Naive thymus-derived CD4-positive, alpha-beta T cell (primary cell): ENCODE results near the gene RLF. TPM values are rescaled to one million over a fixed set of nuclear protein-coding genes. Genes with fewer than 3 reads are reported as not detected.
A peak's percentile ranks its signal among the peaks of the same experiment; 100 is the strongest.

Experiments
- ATAC-seq: fragments of 150-1000 bp; cut with Tn5 transposase; 2 replicates; pipeline ENCODE4 v1.10.0; 2021; ENCODE audit warnings: mild to moderate bottlenecking, moderate library complexity
- CTCF ChIA-PET: fragments of 350-600 bp; sonication (Branson Sonifier 250); formaldehyde crosslinking; loops from one replicate; lab custom pipeline; 2021; ENCODE audit warnings: antibody characterized with exemption; lab: Charles Lee
- POLR2A ChIA-PET: fragments of 350-600 bp; sonication (Branson Sonifier 250); formaldehyde crosslinking; loops from one replicate; lab custom pipeline; 2021; ENCODE audit warnings: antibody characterized with exemption, inconsistent platforms; lab: Charles Lee
- DNase-seq, 9 donors: peaks; one replicate each; pipeline versions ENCODE4 v3.0.0 to v3.0.0-alpha.2; 2020 to 2022; ENCODE audit warnings: mixed read lengths in 1 of 9
- H3K27ac ChIP-seq: one replicate; pipeline ENCODE4 v1.7.0; 2013; ENCODE audit warnings: mild to moderate bottlenecking, low read depth, low read length, moderate library complexity
- H3K27me3 ChIP-seq, 2 donors: one replicate each; pipeline ENCODE4 v1.7.0; 2013; ENCODE audit warnings: low read length in 2 of 2, mild to moderate bottlenecking in 2 of 2, moderate library complexity in 2 of 2; ENCODE audit not compliant: control insufficient read depth in 2 of 2, insufficient read depth in 2 of 2
- H3K36me3 ChIP-seq, 3 experiments: 1 replicate in 2 of 3; 2 replicates in 1 of 3; pipeline ENCODE4 v1.7.0; 2013; ENCODE audit warnings: low read length in 3 of 3, mild to moderate bottlenecking in 3 of 3, moderate library complexity in 1 of 3; ENCODE audit not compliant: insufficient read depth in 3 of 3, control insufficient read depth in 2 of 3
- H3K4me1 ChIP-seq, 2 donors: one replicate each; pipeline ENCODE4 v1.7.0; 2013; ENCODE audit warnings: low read length in 2 of 2, mild to moderate bottlenecking in 2 of 2, moderate library complexity in 1 of 2; ENCODE audit not compliant: control insufficient read depth in 2 of 2, insufficient read depth in 2 of 2
- H3K4me3 ChIP-seq: 2 replicates; pipeline ENCODE4 v1.7.0; 2013; ENCODE audit warnings: mild to moderate bottlenecking, low read length
- H3K9me3 ChIP-seq, 3 experiments: 1 replicate in 2 of 3; 2 replicates in 1 of 3; pipeline ENCODE4 v1.7.0; 2013; ENCODE audit warnings: low read length in 3 of 3; ENCODE audit not compliant: control insufficient read depth in 2 of 3
- H3K27ac Mint-ChIP-seq, 9 donors: one replicate each; pipeline ENCODE4 v1.8.0; 2020 to 2022; ENCODE audit warnings: mixed read lengths in 9 of 9, mild to moderate bottlenecking in 8 of 9, moderate library complexity in 5 of 9, inconsistent platforms in 2 of 9
- H3K27me3 Mint-ChIP-seq, 5 donors: one replicate each; pipeline ENCODE4 v1.8.0; 2021 to 2022; ENCODE audit warnings: mixed read lengths in 5 of 5, mild to moderate bottlenecking in 1 of 5
- H3K36me3 Mint-ChIP-seq, 5 donors: one replicate each; pipeline ENCODE4 v1.8.0; 2020 to 2022; ENCODE audit warnings: mixed read lengths in 5 of 5, mild to moderate bottlenecking in 3 of 5, inconsistent platforms in 1 of 5
- H3K4me1 Mint-ChIP-seq, 7 donors: one replicate each; pipeline ENCODE4 v1.8.0; 2020 to 2022; ENCODE audit warnings: mixed read lengths in 7 of 7, mild to moderate bottlenecking in 3 of 7, inconsistent platforms in 1 of 7
- H3K4me3 Mint-ChIP-seq, 10 donors: one replicate each; pipeline ENCODE4 v1.8.0; 2020 to 2022; ENCODE audit warnings: mild to moderate bottlenecking in 10 of 10, mixed read lengths in 10 of 10, moderate library complexity in 6 of 10, inconsistent platforms in 2 of 10
- H3K9me3 Mint-ChIP-seq, 11 donors: one replicate each; pipeline ENCODE4 v1.8.0; 2020 to 2022; ENCODE audit warnings: mixed read lengths in 11 of 11, mild to moderate bottlenecking in 4 of 11, inconsistent platforms in 1 of 11, moderate library complexity in 1 of 11
- intact Hi-C, 2 donors: fragments of 100-400 bp; cut with micrococcal nuclease; formaldehyde crosslinking; loops; one replicate each; pipeline ENCODE4 v1.15.1; 2023
- polyA plus RNA-seq, 2 donors: library from polyadenylated mRNA; unstranded; fragments of 300-500 nt; fragmentation: Illumina TruSeq; gene quantifications; one replicate each; pipeline ENCODE4 v1.2.3, GENCODE V29; 2021
- total RNA-seq, 6 experiments: library from RNA in 5 of 6; stranded (reverse) in 5 of 6; gene quantifications; 1 replicate in 5 of 6; 2 replicates in 1 of 6; pipeline ENCODE4 v1.2.3 and lab custom pipeline; 2021 to 2026

The RLF gene
- total and polyA plus RNA-seq, 7 experiments from 2014 or later = 9.9 to 28.6 (median 21.3) TPM

DNA sequence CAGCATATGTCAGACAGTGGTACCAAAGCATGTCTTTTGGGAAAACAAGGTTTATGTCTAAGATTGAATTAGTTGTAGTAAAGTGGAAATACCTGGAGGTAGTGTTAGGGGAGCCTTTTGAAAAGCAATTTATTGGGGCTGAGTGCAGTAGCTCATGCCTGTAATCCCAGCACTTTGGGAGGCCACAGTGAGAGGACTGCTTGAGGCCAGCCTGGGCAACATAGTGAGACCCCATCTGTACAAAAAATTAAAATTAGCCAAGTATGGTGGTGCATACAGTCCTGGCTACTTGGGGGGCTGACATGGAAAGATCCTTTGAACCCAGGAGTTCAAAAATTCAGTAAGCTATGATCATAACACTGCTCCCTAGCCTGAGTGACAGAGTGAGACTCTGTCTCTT lies 104.1 kb downstream of the RLF start:
- no peak overlapping the region for H3K4me3 Mint-ChIP-seq
- Histone ChIP-seq H3K4me3 (no peak overlapping the region), H3K9me3 (no peaks in the 10 kb centered on the region), H3K36me3 (peaks cover 5 to 63% (median 28%) of the 10 kb centered on the region in 3 experiments), H3K4me1 (no peaks in the 10 kb centered on the region), H3K27ac (no peak overlapping the region), H3K27me3 (no peaks in the 10 kb centered on the region)
- peaks cover 10 to 51% (median 30%) of the 10 kb centered on the region in 5 donors for H3K36me3 Mint-ChIP-seq
- DNase-seq (no peak), ATAC-seq (no peak)
- peaks cover 14 to 42% (median 39%) of the 10 kb centered on the region in 7 donors for H3K4me1 Mint-ChIP-seq
- intact Hi-C loops = no loop called here
- H3K27me3 Mint-ChIP-seq = no peaks in the 10 kb centered on the region
- ChIA-PET CTCF (interaction anchor here (0.6 kb wide), 1 partner anchor 1786 kb away, joined by 3 read pairs; no protein-coding TSS in a partner anchor), POLR2A (no interaction called here)
- H3K9me3 Mint-ChIP-seq = peaks cover 0 to 2% (median 0%) of the 10 kb centered on the region in 11 donors
- H3K27ac Mint-ChIP-seq = no peak overlapping the region

DNA sequence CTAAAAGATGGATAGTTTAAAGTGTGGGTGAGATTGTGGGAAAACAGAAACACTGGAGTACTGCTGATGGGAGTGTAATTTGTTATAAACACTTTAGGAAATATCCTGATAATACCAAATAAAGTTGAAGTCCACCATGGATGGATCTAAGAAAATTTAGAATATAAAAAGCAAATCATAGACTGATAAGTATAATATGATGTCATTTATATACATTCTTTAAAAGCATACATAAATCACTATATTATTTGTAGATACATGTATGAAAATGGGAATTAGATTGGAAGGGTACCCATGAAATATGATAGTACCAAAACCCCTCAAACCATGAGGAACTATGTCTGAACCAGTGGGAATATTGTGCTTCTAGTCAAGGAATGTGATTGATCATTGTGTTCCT lies 104.7 kb downstream of the RLF start:
- Mint-ChIP-seq H3K36me3 (peaks cover 15 to 51% (median 29%) of the 10 kb centered on the region in 5 donors), H3K4me1 (peaks cover 9 to 40% (median 33%) of the 10 kb centered on the region in 7 donors), H3K4me3 (no peak overlapping the region), H3K9me3 (peaks cover 0 to 2% (median 0%) of the 10 kb centered on the region in 11 donors), H3K27me3 (no peaks in the 10 kb centered on the region), H3K27ac (no peak overlapping the region)
- DNase-seq (no peak), ATAC-seq (no peak)
- no peak overlapping the region for H3K4me3 ChIP-seq
- POLR2A ChIA-PET = interaction anchor here (1.6 kb wide), 1 partner anchor 8 kb away, joined by 9 read pairs; the partner anchor contains the start of gene ZMPSTE24
- H3K4me1 ChIP-seq = no peaks in the 10 kb centered on the region
- CTCF ChIA-PET = interaction anchor here (0.6 kb wide), 1 partner anchor 1786 kb away, joined by 3 read pairs; no protein-coding TSS in a partner anchor
- peaks cover 6 to 65% (median 28%) of the 10 kb centered on the region in 3 experiments for H3K36me3 ChIP-seq
- H3K27me3 ChIP-seq = no peaks in the 10 kb centered on the region
- no peak overlapping the region for H3K27ac ChIP-seq
- no peaks in the 10 kb centered on the region for H3K9me3 ChIP-seq
- intact Hi-C loops = no loop called here

DNA sequence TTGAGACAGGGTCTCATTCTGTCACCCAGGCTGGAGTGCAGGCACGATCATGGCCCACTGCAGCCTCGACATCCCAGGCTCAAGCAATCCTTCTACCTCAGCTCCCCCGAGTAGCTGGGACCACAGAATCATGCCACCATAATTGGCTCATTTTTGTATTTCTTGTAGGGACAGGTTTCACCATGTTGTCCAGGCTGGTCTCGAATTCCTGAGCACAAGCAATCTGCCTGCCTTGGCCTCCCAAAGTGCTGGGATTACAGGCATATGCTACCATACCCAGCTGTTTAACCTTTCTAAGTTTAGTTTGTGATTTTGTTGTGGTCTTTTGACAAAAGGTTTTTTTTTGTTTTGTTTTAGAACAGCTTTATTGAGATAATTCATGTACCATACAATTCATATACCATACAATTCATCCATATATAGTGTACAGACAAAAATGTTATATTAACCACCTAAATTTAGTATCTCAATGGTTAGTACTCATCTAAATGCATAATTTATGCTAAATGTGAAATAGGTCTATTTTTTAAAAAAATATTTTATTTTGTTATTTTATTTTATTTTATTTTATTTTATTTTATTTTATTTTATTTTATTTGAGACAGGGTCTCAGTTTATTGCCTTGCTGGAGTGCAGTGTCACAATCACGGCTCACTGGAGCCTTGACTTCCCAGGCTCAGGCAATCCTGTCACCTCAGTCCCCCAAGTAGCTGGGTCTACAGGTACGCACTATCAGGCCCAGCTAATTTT lies 105.8 kb downstream of the RLF start:
- Mint-ChIP-seq H3K27ac (no peak overlapping the region), H3K36me3 (peaks cover 15 to 47% (median 27%) of the 10 kb centered on the region in 5 donors), H3K4me3 (no peak overlapping the region), H3K9me3 (peaks cover 0 to 2% (median 0%) of the 10 kb centered on the region in 11 donors), H3K27me3 (no peaks in the 10 kb centered on the region), H3K4me1 (peaks cover 5 to 35% (median 24%) of the 10 kb centered on the region in 7 donors)
- peaks cover 11 to 61% (median 28%) of the 10 kb centered on the region in 3 experiments for H3K36me3 ChIP-seq
- DNase-seq = no peak
- H3K4me1 ChIP-seq = no peaks in the 10 kb centered on the region
- ATAC-seq = no peak
- ChIA-PET POLR2A (interaction anchor here (1.6 kb wide), 1 partner anchor 9 kb away, joined by 9 read pairs; the partner anchor contains the start of gene ZMPSTE24), CTCF (no interaction called here)
- H3K4me3 ChIP-seq = no peak overlapping the region
- H3K27me3 ChIP-seq = no peaks in the 10 kb centered on the region
- no peak overlapping the region for H3K27ac ChIP-seq
- H3K9me3 ChIP-seq = no peaks in the 10 kb centered on the region
- intact Hi-C loops = no loop called here

DNA sequence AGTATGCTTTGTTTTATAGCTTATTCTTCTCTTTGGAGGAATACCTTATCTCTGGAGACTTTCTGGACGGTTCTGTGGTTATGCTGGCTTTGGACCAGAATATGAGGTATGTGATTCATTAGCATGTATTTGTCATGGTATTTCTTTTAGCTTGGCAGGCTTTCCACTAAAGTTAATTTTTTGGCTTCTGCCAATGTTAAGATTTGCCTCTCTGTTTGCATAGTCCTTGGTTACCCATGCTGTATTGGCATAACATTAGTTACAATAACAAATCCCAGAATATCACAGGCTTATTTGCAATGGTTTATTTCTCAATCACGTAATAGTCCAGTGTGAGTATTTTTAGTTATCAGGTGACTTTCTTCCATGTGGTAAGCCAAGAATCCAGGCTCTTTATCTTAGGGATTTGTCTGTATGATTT lies 106.6 kb downstream of the RLF start:
- Mint-ChIP-seq H3K4me1 (peaks cover 3 to 35% (median 16%) of the 10 kb centered on the region in 7 donors), H3K27ac (no peak overlapping the region), H3K36me3 (peaks cover 16 to 46% (median 26%) of the 10 kb centered on the region in 5 donors), H3K4me3 (no peak overlapping the region), H3K27me3 (no peaks in the 10 kb centered on the region), H3K9me3 (peaks cover 0 to 2% (median 0%) of the 10 kb centered on the region in 11 donors)
- intact Hi-C loops = no loop called here
- ATAC-seq (no peak), DNase-seq (no peak)
- CTCF ChIA-PET = no interaction called here
- H3K4me3 ChIP-seq = no peak overlapping the region
- no peaks in the 10 kb centered on the region for H3K9me3 ChIP-seq
- POLR2A ChIA-PET = interaction anchor here (1.6 kb wide), 1 partner anchor 10 kb away, joined by 9 read pairs; the partner anchor contains the start of gene ZMPSTE24
- H3K4me1 ChIP-seq = no peaks in the 10 kb centered on the region
- H3K27ac ChIP-seq = no peak overlapping the region
- peaks cover 15 to 61% (median 28%) of the 10 kb centered on the region in 3 experiments for H3K36me3 ChIP-seq
- no peaks in the 10 kb centered on the region for H3K27me3 ChIP-seq

DNA sequence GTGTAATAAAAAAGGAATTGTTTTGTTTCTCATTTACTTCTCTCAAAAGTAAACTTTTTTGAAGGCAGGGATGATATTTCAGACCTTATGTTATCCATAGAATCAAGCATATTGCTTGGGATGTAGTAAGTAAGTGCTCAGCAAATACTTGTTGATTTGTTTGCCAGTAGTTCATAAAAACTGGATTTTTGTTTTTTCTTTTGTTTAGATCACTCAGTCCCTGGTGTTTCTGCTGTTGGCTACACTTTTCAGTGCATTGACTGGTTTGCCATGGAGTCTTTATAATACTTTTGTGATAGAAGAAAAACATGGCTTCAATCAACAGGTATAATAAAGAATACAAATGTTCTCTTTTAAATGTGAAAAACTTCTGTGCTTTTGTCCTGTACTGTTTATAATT lies 107.0 kb downstream of the RLF start:
- H3K9me3 Mint-ChIP-seq = peaks cover 0 to 2% (median 0%) of the 10 kb centered on the region in 11 donors
- Histone ChIP-seq H3K9me3 (no peaks in the 10 kb centered on the region), H3K36me3 (peaks cover 15 to 57% (median 28%) of the 10 kb centered on the region in 3 experiments), H3K27me3 (no peaks in the 10 kb centered on the region), H3K27ac (no peak overlapping the region), H3K4me3 (no peak overlapping the region), H3K4me1 (no peaks in the 10 kb centered on the region)
- peaks cover 5 to 31% (median 12%) of the 10 kb centered on the region in 7 donors for H3K4me1 Mint-ChIP-seq
- peaks cover 16 to 45% (median 24%) of the 10 kb centered on the region in 5 donors for H3K36me3 Mint-ChIP-seq
- no peak for ATAC-seq
- H3K27ac Mint-ChIP-seq = no peak overlapping the region
- no peak overlapping the region for H3K4me3 Mint-ChIP-seq
- ChIA-PET CTCF (interaction anchor here (1.0 kb wide), 1 partner anchor 48 kb away, joined by 3 read pairs; no protein-coding TSS in a partner anchor), POLR2A (no interaction called here)
- intact Hi-C loops = no loop called here
- no peaks in the 10 kb centered on the region for H3K27me3 Mint-ChIP-seq
- no peak for DNase-seq

DNA sequence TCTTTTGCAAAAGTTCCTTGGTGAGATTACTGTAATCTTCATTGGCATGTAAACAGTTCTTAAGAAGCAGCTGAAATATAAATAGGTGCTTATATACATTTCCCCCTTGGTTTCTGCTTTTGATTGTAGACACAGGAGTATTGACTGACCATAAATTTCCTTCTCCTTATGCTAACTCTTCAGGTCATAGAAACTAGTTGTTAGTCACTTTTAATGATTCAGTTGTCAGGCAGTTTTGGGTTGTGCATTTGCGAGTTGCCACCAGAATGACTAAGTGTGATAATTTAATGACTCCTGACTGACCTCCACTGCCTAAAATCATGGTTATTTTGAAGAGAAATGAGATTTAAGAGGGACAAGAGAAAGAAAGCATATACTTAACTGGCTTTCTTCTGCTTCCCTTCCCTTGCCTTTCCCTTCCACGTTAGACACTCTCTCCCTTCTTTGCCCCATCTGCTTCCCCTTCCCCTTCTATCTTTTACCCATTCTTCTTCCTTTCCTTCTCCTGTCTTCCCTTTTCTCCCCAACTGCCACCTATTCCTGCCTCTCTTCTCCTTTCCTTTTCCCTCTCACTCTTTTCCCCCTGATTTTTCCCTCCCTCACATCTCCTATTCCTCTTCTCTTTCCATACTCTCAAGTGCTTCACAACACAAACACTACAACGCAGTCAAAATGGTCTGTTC lies 109.1 kb downstream of the RLF start:
- Histone ChIP-seq H3K27me3 (no peaks in the 10 kb centered on the region), H3K4me3 (no peak overlapping the region), H3K9me3 (no peaks in the 10 kb centered on the region), H3K4me1 (no peaks in the 10 kb centered on the region), H3K27ac (no peak overlapping the region), H3K36me3 (peaks cover 15 to 55% (median 18%) of the 10 kb centered on the region in 3 experiments)
- Mint-ChIP-seq H3K4me1 (peaks cover 0 to 19% (median 6%) of the 10 kb centered on the region in 7 donors), H3K36me3 (peaks cover 16 to 53% (median 27%) of the 10 kb centered on the region in 5 donors), H3K4me3 (no peak overlapping the region), H3K27me3 (no peaks in the 10 kb centered on the region), H3K27ac (peak overlapping the region in 4 of 9 donors; percentile 28 to 58 (median 46)), H3K9me3 (no peaks in the 10 kb centered on the region)
- intact Hi-C loops = no loop called here
- CTCF ChIA-PET = interaction anchor here (0.6 kb wide), 1 partner anchor 73 kb away, joined by 4 read pairs; no protein-coding TSS in a partner anchor
- ATAC-seq (no peak), DNase-seq (no peak)
- POLR2A ChIA-PET = no interaction called here
